Measurements from ENCODE around the gene AFAP1L1. TPM values are rescaled to one million over a fixed set of nuclear protein-coding genes. Genes with fewer than 3 reads are reported as not detected.

The AFAP1L1 gene
- 10 to 100 TPM; 10.3 to 20.6 (median 14.0) TPM for total RNA-seq

DNA sequence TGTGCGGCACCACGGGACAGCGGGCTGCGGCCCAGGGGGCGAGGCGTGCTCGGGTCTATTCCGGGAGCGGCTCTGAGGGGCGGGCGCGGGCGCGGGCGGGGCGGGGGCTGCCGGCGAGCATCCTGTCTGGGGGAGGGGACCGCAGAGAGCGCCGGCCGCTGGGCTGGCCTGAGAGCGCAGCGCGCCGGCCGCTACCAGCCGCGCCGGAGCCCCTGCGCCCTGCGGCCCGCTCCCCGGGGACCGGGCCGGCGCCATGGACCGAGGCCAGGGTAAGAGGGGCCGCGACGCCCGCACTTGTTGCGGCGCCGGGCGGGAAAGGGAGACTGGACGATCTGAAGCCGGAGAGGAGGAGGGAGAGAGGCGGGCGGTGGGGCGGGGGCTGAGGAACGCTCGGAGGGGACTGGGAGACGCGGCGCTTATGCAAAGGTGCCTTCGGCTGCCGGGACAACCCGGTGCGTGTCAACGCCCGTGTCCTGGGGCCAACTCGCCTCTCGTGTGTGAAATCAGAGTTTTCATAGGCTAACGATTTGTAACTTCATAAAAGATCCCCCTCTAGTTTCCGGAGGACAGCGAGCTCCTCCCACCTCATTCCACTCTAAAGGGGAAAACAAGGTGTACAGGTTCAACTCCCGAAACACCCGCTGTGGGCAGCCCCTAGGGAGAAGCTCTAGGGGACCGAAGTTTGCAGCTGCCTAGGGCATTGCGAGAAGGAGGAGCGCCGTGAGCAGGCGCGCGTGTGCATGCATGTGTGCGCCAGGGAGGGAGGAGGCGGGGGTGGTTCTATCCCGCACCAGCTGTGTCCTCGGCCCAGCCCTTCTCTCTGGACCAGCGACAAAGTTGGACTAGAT lies at the start of gene AFAP1L1:
TSS of gene AFAP1L1 (plus strand) at position 144 of the 848 bp plus-strand sequence. CDS start at position 254, 110 bp downstream.
- WGBS, 2 donors (ENCODE audit: low coverage in 1 of 2): 0 to 1% methylated on average over 3 to 24 of the region's 81 CpGs
- peak; percentile 88 for ATAC-seq
- peaks cover 0 to 14% (median 0%) of the 10 kb centered on the region in 3 donors for H3K9me3 ChIP-seq
- peak within 1 kb of the TSS in 3 of 4 donors; percentile 79 to 81 (median 80) for H3K27ac ChIP-seq
- peak within 1 kb of the TSS; percentile 55 to 65 for H3K4me3 ChIP-seq
- H3K27me3 ChIP-seq: no peaks in the 10 kb centered on the region
- TF ChIP-seq POLR2AphosphoS5 (IDR thresholded peaks at IDR 0.05) (peak; percentile 53), POLR2A (IDR thresholded peaks at IDR 0.05) (peak; percentile 41 to 43), EP300 (IDR thresholded peaks at IDR 0.05) (no peak)
- H3K4me1 ChIP-seq: peaks cover 0 to 31% (median 7%) of the 10 kb centered on the region in 3 donors
- no peaks in the 10 kb centered on the region for H3K36me3 ChIP-seq

GRCh38 chr5:149223081-149223848 lies 48.4 kb upstream of the AFAP1L1 start:
- H3K36me3 ChIP-seq: no peaks in the 10 kb centered on the region
- TF ChIP-seq, protein P1, sequence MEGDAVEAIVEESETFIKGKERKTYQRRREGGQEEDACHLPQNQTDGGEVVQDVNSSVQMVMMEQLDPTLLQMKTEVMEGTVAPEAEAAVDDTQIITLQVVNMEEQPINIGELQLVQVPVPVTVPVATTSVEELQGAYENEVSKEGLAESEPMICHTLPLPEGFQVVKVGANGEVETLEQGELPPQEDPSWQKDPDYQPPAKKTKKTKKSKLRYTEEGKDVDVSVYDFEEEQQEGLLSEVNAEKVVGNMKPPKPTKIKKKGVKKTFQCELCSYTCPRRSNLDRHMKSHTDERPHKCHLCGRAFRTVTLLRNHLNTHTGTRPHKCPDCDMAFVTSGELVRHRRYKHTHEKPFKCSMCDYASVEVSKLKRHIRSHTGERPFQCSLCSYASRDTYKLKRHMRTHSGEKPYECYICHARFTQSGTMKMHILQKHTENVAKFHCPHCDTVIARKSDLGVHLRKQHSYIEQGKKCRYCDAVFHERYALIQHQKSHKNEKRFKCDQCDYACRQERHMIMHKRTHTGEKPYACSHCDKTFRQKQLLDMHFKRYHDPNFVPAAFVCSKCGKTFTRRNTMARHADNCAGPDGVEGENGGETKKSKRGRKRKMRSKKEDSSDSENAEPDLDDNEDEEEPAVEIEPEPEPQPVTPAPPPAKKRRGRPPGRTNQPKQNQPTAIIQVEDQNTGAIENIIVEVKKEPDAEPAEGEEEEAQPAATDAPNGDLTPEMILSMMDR (IDR thresholded peaks at IDR 0.05): no peak
- TF ChIP-seq POLR2A (IDR thresholded peaks at IDR 0.05) (no peak), EP300 (IDR thresholded peaks at IDR 0.05) (no peak), POLR2AphosphoS5 (IDR thresholded peaks at IDR 0.05) (no peak)
- H3K27me3 ChIP-seq: no peaks in the 10 kb centered on the region
- ATAC-seq: no peak
- no peaks in the 10 kb centered on the region for H3K9me3 ChIP-seq
- no peak overlapping the region for H3K4me3 ChIP-seq
- peak overlapping the region in 2 of 4 donors; percentile 31 to 37 for H3K27ac ChIP-seq
- 68 to 71% methylated on average over 6 of the region's 11 CpGs for WGBS, 2 donors (ENCODE audit: low coverage in 1 of 2)
- peaks cover 0 to 50% (median 9%) of the 10 kb centered on the region in 3 donors for H3K4me1 ChIP-seq

- Histone ChIP-seq H3K9me3 (no peaks in the 10 kb centered on the region), H3K4me3 (no peak overlapping the region), H3K4me1 (peaks cover 0 to 52% (median 9%) of the 10 kb centered on the region in 3 donors), H3K36me3 (no peaks in the 10 kb centered on the region), H3K27me3 (no peaks in the 10 kb centered on the region), H3K27ac (no peak overlapping the region)
- TF ChIP-seq POLR2AphosphoS5 (IDR thresholded peaks at IDR 0.05) (no peak), EP300 (IDR thresholded peaks at IDR 0.05) (no peak), POLR2A (IDR thresholded peaks at IDR 0.05) (no peak)
- TF ChIP-seq, protein P1 (IDR thresholded peaks at IDR 0.05): no peak
- 48 to 85% methylated on average over 3 to 5 of the region's 5 CpGs for WGBS, 2 donors (ENCODE audit: low coverage in 1 of 2)
- ATAC-seq: no peak
Observed at GRCh38 chr5:149224282-149224681, 47.4 kb upstream of the AFAP1L1 start.

DNA sequence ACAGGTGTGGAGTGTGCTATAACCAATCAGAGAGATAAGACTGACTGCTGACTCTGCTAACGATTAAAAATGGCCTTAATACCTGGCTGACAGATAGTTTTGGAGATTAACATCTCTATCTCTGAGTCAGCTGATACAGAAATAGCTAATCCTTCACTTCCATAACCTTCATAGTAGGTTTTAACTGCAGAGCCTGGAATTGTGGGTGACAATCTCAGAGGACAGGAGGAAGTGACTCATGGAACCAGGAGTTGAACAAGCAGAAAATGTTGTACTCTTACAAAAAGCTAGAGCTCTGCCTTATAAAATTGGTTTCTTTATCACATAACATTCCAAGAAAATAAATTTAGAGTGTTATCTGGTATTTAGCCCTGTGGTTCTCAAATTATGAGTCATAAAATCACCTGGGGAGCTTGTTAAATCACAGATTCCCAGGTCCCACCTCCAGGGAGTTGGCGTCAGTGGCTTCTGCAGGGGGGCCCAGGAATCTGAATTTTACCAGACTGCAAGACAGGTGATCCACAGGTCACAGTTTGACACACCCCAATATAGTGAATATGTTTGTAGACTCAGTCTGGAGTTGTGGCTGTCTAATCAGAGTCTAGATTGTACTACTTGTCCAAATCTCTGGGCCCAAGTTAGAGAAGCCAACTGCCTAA lies 44.4 kb upstream of the AFAP1L1 start:
- TF ChIP-seq EP300 (IDR thresholded peaks at IDR 0.05): no peak
- TF ChIP-seq POLR2AphosphoS5 (IDR thresholded peaks at IDR 0.05): no peak
- no peak for TF ChIP-seq POLR2A (IDR thresholded peaks at IDR 0.05)
- TF ChIP-seq, protein P1 (IDR thresholded peaks at IDR 0.05): no peak
- peak overlapping the region in 2 of 4 donors; percentile 14 to 48 for H3K27ac ChIP-seq
- no peak for ATAC-seq
- 70 to 83% methylated on average over 2 of the region's 2 CpGs for WGBS, 2 donors (ENCODE audit: low coverage in 1 of 2)
- H3K4me3 ChIP-seq: no peak overlapping the region
- no peaks in the 10 kb centered on the region for H3K27me3 ChIP-seq
- no peaks in the 10 kb centered on the region for H3K9me3 ChIP-seq
- no peaks in the 10 kb centered on the region for H3K36me3 ChIP-seq
- peaks cover 0 to 26% (median 6%) of the 10 kb centered on the region in 3 donors for H3K4me1 ChIP-seq
